ENCODE data around the gene IL6R.

The IL6R gene

DNA sequence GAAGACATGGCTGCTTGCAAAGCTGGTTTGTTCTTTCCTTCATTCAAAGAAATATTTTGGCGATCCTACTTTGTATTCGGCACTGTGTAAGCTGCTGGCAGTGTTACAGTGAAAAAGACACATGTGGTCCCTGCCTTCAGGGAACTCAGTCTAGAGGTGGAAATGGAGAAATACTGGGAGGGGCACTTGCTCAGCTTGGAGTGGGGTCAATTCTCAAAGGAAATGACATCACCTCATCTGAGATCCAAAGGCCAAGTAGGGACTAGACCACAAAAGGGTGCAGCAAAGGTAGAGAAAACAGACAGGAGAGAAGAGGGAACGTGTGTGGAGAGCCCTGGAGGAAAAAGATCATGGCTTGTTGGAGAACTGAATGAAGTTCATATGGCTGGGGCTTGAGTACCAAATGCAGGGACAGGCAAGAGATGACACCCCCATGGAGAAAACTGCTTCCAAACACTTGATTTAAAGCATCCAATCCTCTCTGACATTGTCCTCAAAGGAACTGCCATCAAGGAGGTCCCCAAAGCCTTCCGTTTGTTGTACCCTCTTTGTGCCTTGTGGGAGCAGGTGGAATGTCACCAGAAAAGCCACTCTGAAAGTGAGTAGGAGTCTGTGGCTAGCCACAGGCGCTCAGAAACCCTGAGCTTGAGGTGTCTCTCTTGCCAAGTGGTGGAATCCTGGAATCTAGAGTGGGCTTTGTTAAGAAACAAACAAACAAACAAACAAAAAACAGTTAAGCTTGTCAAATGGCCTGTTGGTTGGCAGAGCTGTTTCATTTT, 48.6 kb downstream of the IL6R start:
- no peak for DNase-seq

GRCh38 chr1:154454386-154455120, 49.4 kb downstream of the IL6R start:
- DNase-seq: no peak

GRCh38 chr1:154456631-154457030, 51.5 kb downstream of the IL6R start:
- DNase-seq: no peak

GRCh38 chr1:154459080-154459479, 53.9 kb downstream of the IL6R start:
- DNase-seq: peak in 1 of 2 donors; percentile 9

DNA sequence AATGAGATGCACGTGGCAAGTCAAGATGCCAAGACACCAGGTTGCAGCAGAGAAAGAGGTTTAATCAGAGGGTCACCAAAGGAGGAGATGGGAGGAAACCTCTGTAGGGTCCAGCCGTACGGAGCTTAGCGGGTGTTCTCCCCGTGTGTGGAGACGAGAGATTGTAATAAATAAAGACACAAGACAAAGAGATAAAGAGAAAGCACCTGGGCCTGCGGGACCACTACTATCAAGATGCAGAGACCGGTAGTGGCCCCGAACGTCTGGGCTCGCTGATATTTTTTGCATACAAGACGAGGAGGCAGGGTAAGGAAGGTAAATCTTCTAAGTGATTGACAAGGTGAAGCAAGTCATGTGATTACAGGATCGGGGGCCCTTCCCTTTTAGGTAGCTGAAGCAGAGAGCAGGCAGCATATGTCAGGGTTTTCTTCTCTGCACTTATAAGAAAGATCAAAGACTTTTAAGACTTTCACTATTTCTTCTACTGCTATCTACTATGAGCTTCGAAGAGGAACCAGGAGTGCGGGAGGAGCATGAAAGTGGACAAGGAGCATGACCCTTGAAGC, 55.6 kb downstream of the IL6R start:
- no peak for DNase-seq

- no peak for DNase-seq
Observed at GRCh38 chr1:154463512-154463990, 58.4 kb downstream of the IL6R start.

DNA sequence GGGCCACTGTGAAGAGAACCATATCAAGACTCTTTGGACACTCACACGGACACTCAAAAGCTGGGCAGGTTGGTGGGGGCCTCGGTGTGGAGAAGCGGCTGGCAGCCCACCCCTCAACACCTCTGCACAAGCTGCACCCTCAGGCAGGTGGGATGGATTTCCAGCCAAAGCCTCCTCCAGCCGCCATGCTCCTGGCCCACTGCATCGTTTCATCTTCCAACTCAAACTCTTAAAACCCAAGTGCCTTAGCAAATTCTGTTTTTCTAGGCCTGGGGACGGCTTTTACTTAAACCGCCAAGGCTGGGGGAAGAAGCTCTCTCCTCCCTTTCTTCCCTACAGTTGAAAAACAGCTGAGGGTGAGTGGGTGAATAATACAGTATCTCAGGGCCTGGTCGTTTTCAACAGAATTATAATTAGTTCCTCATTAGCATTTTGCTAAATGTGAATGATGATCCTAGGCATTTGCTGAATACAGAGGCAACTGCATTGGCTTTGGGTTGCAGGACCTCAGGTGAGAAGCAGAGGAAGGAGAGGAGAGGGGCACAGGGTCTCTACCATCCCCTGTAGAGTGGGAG, 60.6 kb downstream of the IL6R start:
- no peak for DNase-seq

DNA sequence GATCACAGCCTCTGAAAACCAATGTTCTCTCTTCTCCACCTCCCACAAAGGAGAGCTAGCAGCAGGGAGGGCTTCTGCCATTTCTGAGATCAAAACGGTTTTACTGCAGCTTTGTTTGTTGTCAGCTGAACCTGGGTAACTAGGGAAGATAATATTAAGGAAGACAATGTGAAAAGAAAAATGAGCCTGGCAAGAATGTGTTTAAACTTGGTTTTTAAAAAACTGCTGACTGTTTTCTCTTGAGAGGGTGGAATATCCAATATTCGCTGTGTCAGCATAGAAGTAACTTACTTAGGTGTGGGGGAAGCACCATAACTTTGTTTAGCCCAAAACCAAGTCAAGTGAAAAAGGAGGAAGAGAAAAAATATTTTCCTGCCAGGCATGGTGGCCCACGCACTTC, 61.1 kb downstream of the IL6R start:
- DNase-seq: no peak

- no peak for DNase-seq
Observed at GRCh38 chr1:154466921-154467417, 61.8 kb downstream of the IL6R start.

DNA sequence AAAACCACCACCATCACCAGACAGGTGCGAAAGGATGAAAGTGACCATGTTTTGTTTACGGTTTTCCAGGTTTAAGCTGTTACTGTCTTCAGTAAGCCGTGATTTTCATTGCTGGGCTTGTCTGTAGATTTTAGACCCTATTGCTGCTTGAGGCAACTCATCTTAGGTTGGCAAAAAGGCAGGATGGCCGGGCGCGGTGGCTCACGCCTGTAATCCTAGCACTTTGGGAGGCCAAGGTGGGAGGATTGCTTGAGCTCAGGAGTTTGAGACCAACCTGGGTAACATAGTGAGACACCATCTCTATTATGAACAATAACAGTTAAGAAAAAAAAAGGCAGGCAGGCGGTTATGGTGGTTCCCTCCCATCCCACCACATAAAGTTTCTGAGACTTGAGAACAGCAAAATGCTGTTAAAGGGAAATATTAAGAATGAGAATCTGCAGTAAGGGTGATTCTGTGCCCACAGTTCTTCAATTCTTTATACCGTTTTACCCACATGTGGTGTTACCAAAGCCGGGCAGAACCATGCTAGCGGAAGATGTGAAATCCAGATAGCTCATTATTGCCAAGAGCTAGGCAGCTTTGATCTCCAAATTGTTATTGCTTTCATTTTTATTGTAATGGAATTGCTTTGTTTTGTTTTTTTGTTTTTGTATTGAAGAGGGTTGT, 62.4 kb downstream of the IL6R start:
- DNase-seq: no peak

GRCh38 chr1:154468535-154469250, 63.5 kb downstream of the IL6R start:
- DNase-seq: no peak

DNA sequence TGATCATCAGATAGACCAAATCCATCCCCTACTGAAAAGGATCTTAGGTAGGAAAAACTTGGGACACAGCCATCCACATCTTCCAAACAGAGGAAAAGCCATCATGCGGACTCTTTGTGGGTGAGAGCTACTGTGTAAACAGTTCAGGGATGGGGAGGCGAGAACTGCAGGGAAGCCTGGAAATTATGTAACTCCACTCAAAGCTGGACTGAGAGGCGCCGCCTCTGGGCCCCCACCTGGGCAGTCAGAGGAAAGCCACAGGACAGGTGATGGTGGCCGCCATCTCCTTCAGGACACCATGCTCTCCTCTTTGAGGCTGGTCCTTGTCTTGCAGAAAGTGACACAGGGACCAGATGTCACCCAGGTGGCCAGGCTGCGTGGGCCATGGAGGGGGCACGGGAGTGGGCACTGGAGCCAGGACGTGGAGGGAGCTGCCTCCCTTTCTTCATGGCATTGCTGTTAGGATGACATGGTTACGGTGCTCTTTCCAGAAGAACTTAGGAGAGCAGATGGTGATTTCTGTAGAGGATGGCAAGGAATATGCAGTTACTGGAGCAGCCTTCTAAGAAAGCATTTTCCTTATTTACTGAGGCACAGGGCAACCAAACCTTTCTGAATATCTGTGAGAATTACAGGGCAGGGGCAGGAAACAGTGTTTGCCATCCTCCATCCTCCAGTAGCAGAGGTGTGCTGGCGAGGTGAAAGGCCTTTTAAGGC, 64.9 kb downstream of the IL6R start:
- DNase-seq: no peak

- no peak for DNase-seq
Observed at GRCh38 chr1:154471304-154471703, 66.2 kb downstream of the IL6R start.

DNA sequence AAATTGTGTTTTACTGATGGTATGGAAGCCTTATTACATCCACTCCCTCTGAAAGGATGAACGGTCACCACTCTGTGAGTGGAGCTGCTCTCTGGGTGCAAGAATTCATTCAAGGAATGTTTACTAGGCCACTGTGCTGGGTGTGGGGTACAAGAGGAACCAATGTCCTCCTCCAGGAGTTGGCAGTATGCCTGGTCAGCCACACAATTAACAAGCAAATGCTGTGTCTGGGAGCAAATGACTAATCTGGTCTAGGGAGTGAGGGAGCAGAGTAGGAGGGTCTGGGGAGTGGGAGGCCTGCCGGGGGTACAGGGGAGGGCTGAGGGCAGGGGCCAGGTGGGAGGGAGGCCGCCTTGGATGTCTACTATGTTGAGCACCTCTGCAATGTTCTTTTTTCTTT, 69.7 kb downstream of the IL6R start:
- DNase-seq: peak; percentile 71 to 87

DNA sequence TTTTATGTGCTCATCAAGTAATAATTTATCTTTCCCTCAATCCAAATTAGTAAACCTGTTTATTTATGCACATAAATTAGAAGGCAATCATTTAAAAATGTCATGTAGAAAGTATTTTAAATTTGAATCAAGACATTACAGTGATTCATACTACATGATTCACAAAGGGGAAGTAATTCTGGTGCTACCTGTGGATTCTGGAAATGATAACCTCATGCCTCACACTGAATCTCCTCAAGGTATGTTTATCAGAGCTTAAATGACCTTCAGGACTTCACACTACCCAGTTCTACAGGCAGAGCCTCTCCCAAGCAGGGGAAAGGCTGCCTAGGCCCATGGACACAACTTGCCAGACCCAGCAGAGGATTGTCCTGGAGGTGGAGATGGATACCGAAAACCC, 71.6 kb downstream of the IL6R start:
- DNase-seq: no peak

DNA sequence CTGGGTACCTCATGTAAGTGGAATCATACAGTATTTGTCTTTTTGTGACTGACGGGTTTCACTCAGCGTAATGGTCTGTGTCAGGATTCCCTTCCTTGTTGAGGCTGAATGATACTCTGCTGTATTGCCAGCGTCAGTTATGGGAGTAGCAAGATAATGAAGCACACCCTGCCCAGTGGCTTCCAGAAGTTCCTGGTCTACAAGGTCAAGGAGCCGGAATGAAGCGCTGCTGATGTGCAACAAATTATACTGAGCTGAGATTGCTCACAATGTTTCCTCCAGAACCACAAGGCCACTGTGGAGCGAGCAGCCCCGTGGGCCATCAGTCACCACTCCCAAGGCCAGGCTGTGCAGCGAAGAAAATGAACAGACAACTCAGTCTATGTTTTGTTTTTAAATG, 72.9 kb downstream of the IL6R start:
- DNase-seq: no peak

GRCh38 chr1:154478639-154479038, 73.5 kb downstream of the IL6R start:
- DNase-seq: no peak

DNA sequence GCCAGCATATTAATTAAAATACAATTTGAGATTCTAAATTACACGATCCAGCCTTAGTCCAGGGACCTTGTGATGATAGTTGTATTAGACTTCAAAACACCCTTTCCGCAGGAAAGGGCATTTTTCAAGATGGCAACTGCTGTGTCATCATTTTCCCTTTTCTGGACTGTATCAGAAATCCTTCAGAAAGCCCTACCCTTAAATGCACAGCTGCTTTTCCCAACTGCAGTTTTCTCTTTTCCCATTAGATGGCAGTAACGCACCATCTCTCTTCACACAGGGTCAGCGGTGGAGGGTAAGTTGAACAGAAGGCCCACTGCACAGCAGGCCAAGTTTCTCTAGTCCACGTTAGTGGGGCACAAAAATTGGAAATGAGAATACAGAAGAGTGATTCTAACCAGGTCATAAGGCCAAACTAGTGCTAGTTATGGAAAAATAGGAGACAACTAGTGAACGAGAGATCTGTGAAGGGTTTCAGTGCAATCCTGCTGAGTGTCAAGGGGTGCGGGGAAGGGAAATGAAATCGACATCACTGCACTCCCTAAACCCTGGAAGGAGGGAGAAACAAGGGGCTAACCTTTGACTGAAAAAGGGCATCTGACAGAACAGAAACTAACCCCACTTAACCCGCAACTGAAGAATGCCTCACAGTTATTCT, 74.8 kb downstream of the IL6R start:
- peak; percentile 58 to 82 for DNase-seq

GRCh38 chr1:154481053-154481452, 75.9 kb downstream of the IL6R start:
- no peak for DNase-seq

- DNase-seq: no peak
Observed at GRCh38 chr1:154483941-154484803, 79.0 kb downstream of the IL6R start.
